Heart left ventricle (tissue), 13 donors: Measurements from ENCODE around the gene UVSSA.

Experiments used
- POLR2A ChIP-seq, 2 donors: fragments of 450-650 bp; IDR thresholded peaks; one replicate each; pipeline ENCODE4 v1.6.1; 2017; ENCODE audit warnings: antibody characterized with exemption in 2 of 2, mild to moderate bottlenecking in 2 of 2, moderate library complexity in 2 of 2
- TF ChIP-seq, protein P1 (sequence below), 12 donors: fragments of 200-600 bp; sonication (generic) in 4 of 12; IDR thresholded peaks; one replicate each; pipeline versions ENCODE4 v1.5.0 to v1.8.0; 2018 to 2022; ENCODE audit warnings: antibody characterized with exemption in 12 of 12, mild to moderate bottlenecking in 5 of 12
- donor health status: ischemic (EF 13 %, LVEDD 7.1; RV severe dilation, severe dysfunction).
- donor health status: DM: no; HTN: yes; CAD: no.
- donor health status: DM: no; HTN: no; CAD: no.
- donor health status: ischemic (EF 25% LVEDD 6.9; RV normal size, moderate dysfunction).
- donor health status: ischemic (EF 25% LVEDD 5.7; RV mildly dilated, moderate dysfunction).
- donor health status: ischemic (EF 35%, LVEDD 5.7; RV mildly dilated, moderate dysfunction).
- donor health status: nonischemic (EF 11% LVEDD 7.7; RV severe dilation, severe dysfunction).
- donor health status: DM: yes; HTN: yes; CAD: no.
- donor health status: PGD.
- donor health status: ischemic (EF 29% LVEDD 5.4; RV normal size, mild dysfunction).
- donor health status: nonischemic (EF 23%, LVEDD 6.1; RV moderate dilation, normal function).

DNA sequence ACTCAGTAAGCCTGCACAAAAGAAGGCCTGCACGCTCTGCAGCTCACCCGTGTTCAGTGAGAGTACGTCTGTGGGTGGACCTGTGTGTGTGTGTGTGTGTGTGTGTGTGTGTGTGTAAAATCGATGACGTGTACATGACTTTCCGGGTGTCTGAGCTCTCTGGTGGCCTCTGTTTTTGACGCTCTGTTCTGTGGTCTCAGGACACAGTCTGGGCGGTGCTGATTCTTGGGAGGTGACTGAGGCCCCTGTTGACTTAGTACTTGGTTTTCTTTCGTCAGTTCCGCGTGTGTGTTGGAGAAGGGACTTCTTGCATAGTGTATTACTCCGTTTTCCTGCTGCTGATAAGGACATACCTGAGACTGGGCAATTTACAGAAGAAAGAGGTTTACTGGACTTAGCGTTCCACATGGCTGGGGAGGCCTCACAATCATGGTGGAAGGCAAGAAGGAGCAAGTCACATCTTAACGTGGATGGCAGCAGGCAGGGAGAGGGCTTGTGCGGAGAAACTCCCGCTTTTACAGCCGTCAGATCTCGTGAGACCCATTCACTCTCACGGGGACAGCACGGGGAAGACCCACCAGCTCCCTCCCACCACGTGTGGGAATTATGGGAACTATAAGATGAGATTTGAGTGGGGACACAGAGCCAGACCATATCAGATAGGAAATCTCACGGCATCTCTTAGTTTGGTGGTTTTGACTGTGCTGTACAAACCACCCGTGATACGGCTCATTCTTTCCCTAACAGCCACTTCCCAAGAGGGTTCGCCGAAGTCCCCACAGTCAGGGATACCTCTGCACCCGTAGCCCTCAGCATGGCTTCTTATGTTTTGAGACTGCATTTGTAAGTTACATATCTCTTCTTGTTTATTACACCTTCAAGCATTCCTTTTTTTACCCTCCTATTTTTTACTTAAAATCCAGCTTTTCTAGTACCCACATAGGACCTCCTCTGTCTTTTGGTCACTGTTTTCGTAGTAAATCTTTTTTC is 24.5 kb downstream of the UVSSA start:
- TF ChIP-seq, protein P1, sequence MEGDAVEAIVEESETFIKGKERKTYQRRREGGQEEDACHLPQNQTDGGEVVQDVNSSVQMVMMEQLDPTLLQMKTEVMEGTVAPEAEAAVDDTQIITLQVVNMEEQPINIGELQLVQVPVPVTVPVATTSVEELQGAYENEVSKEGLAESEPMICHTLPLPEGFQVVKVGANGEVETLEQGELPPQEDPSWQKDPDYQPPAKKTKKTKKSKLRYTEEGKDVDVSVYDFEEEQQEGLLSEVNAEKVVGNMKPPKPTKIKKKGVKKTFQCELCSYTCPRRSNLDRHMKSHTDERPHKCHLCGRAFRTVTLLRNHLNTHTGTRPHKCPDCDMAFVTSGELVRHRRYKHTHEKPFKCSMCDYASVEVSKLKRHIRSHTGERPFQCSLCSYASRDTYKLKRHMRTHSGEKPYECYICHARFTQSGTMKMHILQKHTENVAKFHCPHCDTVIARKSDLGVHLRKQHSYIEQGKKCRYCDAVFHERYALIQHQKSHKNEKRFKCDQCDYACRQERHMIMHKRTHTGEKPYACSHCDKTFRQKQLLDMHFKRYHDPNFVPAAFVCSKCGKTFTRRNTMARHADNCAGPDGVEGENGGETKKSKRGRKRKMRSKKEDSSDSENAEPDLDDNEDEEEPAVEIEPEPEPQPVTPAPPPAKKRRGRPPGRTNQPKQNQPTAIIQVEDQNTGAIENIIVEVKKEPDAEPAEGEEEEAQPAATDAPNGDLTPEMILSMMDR (IDR thresholded peaks at IDR 0.05), result no peak
- no peak for TF ChIP-seq POLR2A (IDR thresholded peaks at IDR 0.05)
